Thoracic aorta (tissue), 2 donors: ENCODE data around the gene MAN1A2. TPM values are rescaled to one million over a fixed set of nuclear protein-coding genes. Genes with fewer than 3 reads are reported as not detected.

Source experiments
- ATAC-seq: fragments of 150-250 bp; one replicate; pipeline ENCODE4 v1.8.0; 2017; ENCODE audit warnings: low read depth; ENCODE audit not compliant: insufficient number of reproducible peaks, low FRiP score
- DNase-seq: peaks from one replicate; pipeline ENCODE4 v3.0.0-alpha.2; 2020; ENCODE audit warnings: low spot score
- H3K27ac ChIP-seq, 2 donors: fragments of 200-600 bp; sonication (generic); 1 replicate in 1 of 2; 2 replicates in 1 of 2; pipeline ENCODE4 v1.5.1; 2016; ENCODE audit warnings: mild to moderate bottlenecking in 2 of 2, moderate library complexity in 2 of 2
- H3K27me3 ChIP-seq: fragments of 200-600 bp; sonication (generic); replicated peaks from 2 replicates; pipeline ENCODE4 v1.6.0; 2016; ENCODE audit warnings: mild to moderate bottlenecking; ENCODE audit not compliant: insufficient read depth
- H3K36me3 ChIP-seq: fragments of 200-600 bp; sonication (generic); one replicate; pipeline ENCODE4 v1.5.1; 2016
- H3K4me1 ChIP-seq, 2 donors: fragments of 200-600 bp; sonication (generic); 1 replicate in 1 of 2; 2 replicates in 1 of 2; pipeline versions ENCODE4 v1.5.1 to v1.6.0; 2016; ENCODE audit warnings: low read depth in 2 of 2, mild to moderate bottlenecking in 1 of 2; ENCODE audit not compliant: control insufficient read depth in 1 of 2
- H3K4me3 ChIP-seq: fragments of 200-600 bp; sonication (generic); 2 replicates; pipeline ENCODE4 v1.5.1; 2016; ENCODE audit warnings: mild to moderate bottlenecking
- H3K9me3 ChIP-seq: fragments of 200-600 bp; sonication (generic); 2 replicates; pipeline ENCODE4 v1.5.1; 2016
- CTCF ChIP-seq: fragments of 200-600 bp; sonication (generic); IDR thresholded peaks from one replicate; pipeline ENCODE4 v1.5.1; 2019; ENCODE audit warnings: antibody characterized with exemption
- total RNA-seq, 2 donors: library from RNA; depleted of rRNA; stranded (reverse); fragments of >200 nt; gene quantifications; one replicate each; pipeline versions ENCODE4 v1.1.0 to v1.2.3, GENCODE V29; 2016

MAN1A2 gene
- total RNA-seq, 2 donors from 2014 or later, result 27.1 to 48.7 TPM

- Histone ChIP-seq H3K27me3 (no peaks in the 10 kb centered on the region), H3K4me3 (no peak overlapping the region), H3K9me3 (no peaks in the 10 kb centered on the region), H3K4me1 (peaks cover 5 to 15% of the 10 kb centered on the region in 2 donors), H3K36me3 (no peaks in the 10 kb centered on the region), H3K27ac (no peak overlapping the region)
- TF ChIP-seq CTCF, result no peak
- DNase-seq (no peak), ATAC-seq (no peak)
These were observed 207.0 kb downstream of the MAN1A2 start for GRCh38 chr1:117574161-117574835.

GRCh38 chr1:117575586-117576225, 208.5 kb downstream of the MAN1A2 start:
- Histone ChIP-seq H3K36me3 (no peaks in the 10 kb centered on the region), H3K27ac (no peak overlapping the region), H3K27me3 (no peaks in the 10 kb centered on the region), H3K4me3 (no peak overlapping the region), H3K4me1 (peaks cover 0 to 4% of the 10 kb centered on the region in 2 donors), H3K9me3 (no peaks in the 10 kb centered on the region)
- TF ChIP-seq CTCF, result no peak
- ATAC-seq (no peak), DNase-seq (no peak)

- Histone ChIP-seq H3K9me3 (no peaks in the 10 kb centered on the region), H3K4me3 (no peak overlapping the region), H3K36me3 (no peaks in the 10 kb centered on the region), H3K4me1 (no peaks in the 10 kb centered on the region), H3K27me3 (no peaks in the 10 kb centered on the region), H3K27ac (no peak overlapping the region)
- ATAC-seq, result no peak
- no peak for TF ChIP-seq CTCF
- DNase-seq, result no peak
These were observed 209.0 kb downstream of the MAN1A2 start for GRCh38 chr1:117576236-117576635.

GRCh38 chr1:117577191-117577885, 210.1 kb downstream of the MAN1A2 start:
- DNase-seq, result no peak
- no peak for TF ChIP-seq CTCF
- H3K4me3 ChIP-seq, result no peak overlapping the region
- ATAC-seq, result no peak
- H3K36me3 ChIP-seq, result no peaks in the 10 kb centered on the region
- no peaks in the 10 kb centered on the region for H3K27me3 ChIP-seq
- H3K4me1 ChIP-seq, result peaks cover 5 to 10% of the 10 kb centered on the region in 2 donors
- H3K27ac ChIP-seq, result no peak overlapping the region
- H3K9me3 ChIP-seq, result no peaks in the 10 kb centered on the region

GRCh38 chr1:117578466-117578865, 211.2 kb downstream of the MAN1A2 start:
- ATAC-seq (no peak), DNase-seq (no peak)
- TF ChIP-seq CTCF, result no peak

More at GRCh38 chr1:117578466-117578865, 211.2 kb downstream of the MAN1A2 start:
- no peak overlapping the region for H3K4me3 ChIP-seq
- H3K36me3 ChIP-seq, result no peaks in the 10 kb centered on the region
- H3K9me3 ChIP-seq, result no peaks in the 10 kb centered on the region
- no peaks in the 10 kb centered on the region for H3K27me3 ChIP-seq
- peaks cover 10 to 18% of the 10 kb centered on the region in 2 donors for H3K4me1 ChIP-seq
- no peak overlapping the region for H3K27ac ChIP-seq
